HEK293 (cell line): ENCODE data around the gene SGSM2.

Experiments used
- CTCF ChIA-PET: fragments of 350-600 bp; formaldehyde crosslinking; extraction: SDS; loops from one replicate; lab custom pipeline; 2021; ENCODE audit warnings: antibody characterized with exemption; lab: Yijun Ruan, JAX
- POLR2A ChIA-PET: fragments of 300-600 bp; formaldehyde crosslinking; extraction: SDS; loops from one replicate; lab custom pipeline; 2020; ENCODE audit warnings: antibody characterized with exemption, inconsistent platforms; lab: Yijun Ruan, JAX
- H3K27ac ChIP-seq: fragments of 200-500 bp; sonication (Bioruptor generic); 2 replicates; pipeline ENCODE4 v1.5.1; 2014; ENCODE audit warnings: low read depth, low read length, control low read depth, inconsistent platforms; ENCODE audit errors: extremely low read depth
- H3K36me3 ChIP-seq, 2 experiments: fragments of 200-500 bp in 1 of 2; sonication (Bioruptor generic) in 1 of 2; 1 replicate in 1 of 2; 2 replicates in 1 of 2; pipeline ENCODE4 v1.5.1; 2014 to 2017; ENCODE audit warnings: inconsistent platforms in 2 of 2, low read length in 2 of 2; ENCODE audit not compliant: control insufficient read depth in 2 of 2, insufficient read depth in 1 of 2
- H3K4me1 ChIP-seq: fragments of 200-500 bp; sonication (Bioruptor generic); 2 replicates; pipeline ENCODE4 v1.5.1; 2014; ENCODE audit warnings: mild to moderate bottlenecking, low read length, inconsistent platforms; ENCODE audit not compliant: control insufficient read depth, insufficient read depth
- H3K4me3 ChIP-seq: 2 replicates; pipeline ENCODE4 v1.5.1; 2011; ENCODE audit warnings: low read depth, mild to moderate bottlenecking, control low read depth, low read length, moderate library complexity
- H3K9me3 ChIP-seq: fragments of 200-500 bp; sonication (Bioruptor generic); 2 replicates; pipeline ENCODE4 v1.5.1; 2014; ENCODE audit warnings: low read depth, low read length, inconsistent platforms; ENCODE audit not compliant: control insufficient read depth, insufficient read depth
- GLIS1 ChIP-seq: fragments of 450-650 bp; formaldehyde crosslinking; IDR thresholded peaks from 2 replicates; pipeline ENCODE4 v1.5.1; 2016; ENCODE audit warnings: missing biosample characterization, missing genetic modification characterization
- HOXC10 ChIP-seq: sonication (generic); formaldehyde crosslinking; IDR thresholded peaks from 2 replicates; pipeline ENCODE4 v1.8.1; 2023; ENCODE audit warnings: mild to moderate bottlenecking, missing genetic modification reagents
- IKZF3 ChIP-seq: fragments of 450-650 bp; IDR thresholded peaks from 2 replicates; pipeline ENCODE4 v1.5.0; 2018; ENCODE audit warnings: missing biosample characterization, mild to moderate bottlenecking, missing genetic modification characterization, moderate library complexity
- KLF1 ChIP-seq: fragments of 450-650 bp; formaldehyde crosslinking; IDR thresholded peaks from 2 replicates; pipeline ENCODE4 v1.5.1; 2016; ENCODE audit warnings: missing biosample characterization, missing genetic modification characterization
- KLF8 ChIP-seq: fragments of 450-650 bp; formaldehyde crosslinking; IDR thresholded peaks from 2 replicates; pipeline ENCODE4 v1.5.1; 2016; ENCODE audit warnings: missing biosample characterization, missing genetic modification characterization
- OSR2 ChIP-seq: fragments of 450-650 bp; formaldehyde crosslinking; IDR thresholded peaks from 2 replicates; pipeline ENCODE4 v1.5.1; 2016; ENCODE audit warnings: missing biosample characterization, missing genetic modification characterization
- PATZ1 ChIP-seq: fragments of 450-650 bp; formaldehyde crosslinking; IDR thresholded peaks from 2 replicates; pipeline ENCODE4 v1.5.1; 2016; ENCODE audit warnings: missing biosample characterization, missing genetic modification characterization
- PRDM1 ChIP-seq: fragments of 450-650 bp; formaldehyde crosslinking; IDR thresholded peaks from 2 replicates; pipeline ENCODE4; 2016; ENCODE audit warnings: missing biosample characterization, missing genetic modification characterization
- PRDM10 ChIP-seq: fragments of 450-650 bp; formaldehyde crosslinking; IDR thresholded peaks from 2 replicates; pipeline ENCODE4 v1.5.1; 2016; ENCODE audit warnings: missing biosample characterization, missing genetic modification characterization
- SP2 ChIP-seq: fragments of 450-650 bp; formaldehyde crosslinking; IDR thresholded peaks from 2 replicates; pipeline ENCODE4 v1.5.1; 2016; ENCODE audit warnings: missing biosample characterization, missing genetic modification characterization
- ZBTB44 ChIP-seq: fragments of 450-650 bp; IDR thresholded peaks from 2 replicates; pipeline ENCODE4 v1.5.1; 2018; ENCODE audit warnings: missing biosample characterization, mild to moderate bottlenecking, missing genetic modification characterization
- ZFP41 ChIP-seq: fragments of 450-650 bp; formaldehyde crosslinking; IDR thresholded peaks from 2 replicates; pipeline ENCODE4 v1.5.1; 2016; ENCODE audit warnings: missing biosample characterization, missing genetic modification characterization, borderline replicate concordance
- ZFP69B ChIP-seq: fragments of 450-650 bp; formaldehyde crosslinking; IDR thresholded peaks from 2 replicates; pipeline ENCODE4 v1.5.1; 2016; ENCODE audit warnings: missing biosample characterization, missing genetic modification characterization
- ZIC2 ChIP-seq: fragments of 450-650 bp; formaldehyde crosslinking; IDR thresholded peaks from 2 replicates; pipeline ENCODE4 v1.5.1; 2016; ENCODE audit warnings: missing biosample characterization, missing genetic modification characterization
- ZNF26 ChIP-seq: fragments of 450-650 bp; formaldehyde crosslinking; IDR thresholded peaks from 2 replicates; pipeline ENCODE4 v1.5.1; 2016; ENCODE audit warnings: missing biosample characterization, missing genetic modification characterization
- ZNF292 ChIP-seq: fragments of 450-650 bp; formaldehyde crosslinking; IDR thresholded peaks from 2 replicates; pipeline ENCODE4 v1.5.1; 2016; ENCODE audit warnings: low read depth, missing biosample characterization, missing genetic modification characterization, borderline replicate concordance
- ZNF311 ChIP-seq: fragments of 450-650 bp; formaldehyde crosslinking; IDR thresholded peaks from 2 replicates; pipeline ENCODE4 v1.5.1; 2017; ENCODE audit warnings: missing biosample characterization, missing genetic modification characterization, borderline replicate concordance
- ZNF324 ChIP-seq: fragments of 450-650 bp; formaldehyde crosslinking; IDR thresholded peaks from 2 replicates; pipeline ENCODE4 v1.5.1; 2016; ENCODE audit warnings: missing biosample characterization, missing genetic modification characterization
- ZNF341 ChIP-seq: fragments of 450-650 bp; formaldehyde crosslinking; IDR thresholded peaks from 2 replicates; pipeline ENCODE4; 2016; ENCODE audit warnings: low read depth, missing biosample characterization, missing genetic modification characterization
- ZNF416 ChIP-seq: fragments of 450-650 bp; formaldehyde crosslinking; IDR thresholded peaks from 2 replicates; pipeline ENCODE4 v1.5.1; 2016; ENCODE audit warnings: missing biosample characterization, missing genetic modification characterization
- ZNF473 ChIP-seq: fragments of 450-650 bp; formaldehyde crosslinking; IDR thresholded peaks from 2 replicates; pipeline ENCODE4 v1.5.1; 2017; ENCODE audit warnings: missing biosample characterization, missing genetic modification characterization
- ZNF560 ChIP-seq: fragments of 450-650 bp; formaldehyde crosslinking; IDR thresholded peaks from 2 replicates; pipeline ENCODE4 v1.5.1; 2017; ENCODE audit warnings: missing biosample characterization, missing genetic modification characterization, borderline replicate concordance
- ZNF561 ChIP-seq: fragments of 450-650 bp; IDR thresholded peaks from 2 replicates; pipeline ENCODE4 v1.5.1; 2018; ENCODE audit warnings: missing biosample characterization, missing genetic modification characterization, borderline replicate concordance
- ZNF600 ChIP-seq: fragments of 450-650 bp; formaldehyde crosslinking; IDR thresholded peaks from 2 replicates; pipeline ENCODE4 v1.5.1; 2016; ENCODE audit warnings: missing biosample characterization, missing genetic modification characterization
- ZNF777 ChIP-seq: fragments of 450-650 bp; formaldehyde crosslinking; IDR thresholded peaks from 2 replicates; pipeline ENCODE4 v1.5.1; 2017; ENCODE audit warnings: missing biosample characterization, missing genetic modification characterization, borderline replicate concordance

SGSM2 gene

GRCh38 chr17:2346475-2346874, 9.2 kb downstream of the SGSM2 start:
- ChIA-PET POLR2A (interaction anchor here (0.7 to 3.8 kb wide), 3 partner anchors 9 to 576 kb away, joined by 5 to 49 read pairs (median 7); partner anchors contain the start of genes SGSM2, SMG6, SRR and TSR1), CTCF (interaction anchor here (0.6 to 0.8 kb wide), 3 partner anchors 12 to 75 kb away, joined by 3 to 4 read pairs (median 3); no protein-coding TSS in a partner anchor)
- Histone ChIP-seq H3K4me3 (no peak overlapping the region), H3K27ac (0 out of 2 replicates have a peak overlapping the region, but pooled peaks have one; percentile 19), H3K4me1 (peaks cover 12% of the 10 kb centered on the region), H3K9me3 (no peaks in the 10 kb centered on the region), H3K36me3 (peaks cover 0 to 22% of the 10 kb centered on the region in 2 experiments; a peak in 2 of 3 replicates)
- TF ChIP-seq ZNF311 (tag by site-specific recombination) (no peak), HOXC10 (CRISPR knock-in tag) (no peak), ZNF26 (tag by site-specific recombination) (no peak), ZNF292 (tag by site-specific recombination) (no peak), ZNF473 (no peak), ZNF416 (no peak), ZNF324 (no peak)

- Histone ChIP-seq H3K4me3 (no peak overlapping the region), H3K27ac (peak overlapping the region; percentile 48; the same call in 1 of the 2 replicates), H3K4me1 (peaks cover 12% of the 10 kb centered on the region), H3K9me3 (no peaks in the 10 kb centered on the region), H3K36me3 (peaks cover 0 to 17% of the 10 kb centered on the region in 2 experiments; a peak in 2 of 3 replicates)
- POLR2A ChIA-PET = interaction anchor here (2.3 to 3.8 kb wide), 3 partner anchors 11 to 45 kb away, joined by 10 to 49 read pairs (median 11); partner anchors contain the start of genes SGSM2, SMG6, SRR and TSR1
- CTCF ChIA-PET = interaction anchor here (0.6 to 1.4 kb wide), 9 partner anchors 8 to 103 kb away, joined by 3 to 8 read pairs (median 4); partner anchors contain the start of gene TSR1
- TF ChIP-seq KLF8 (tag by site-specific recombination) (0 out of 2 replicates have a peak, but pooled peaks have one; percentile 34), ZNF341 (tag by site-specific recombination) (peak; percentile 83), ZFP69B (tag by site-specific recombination) (0 out of 2 replicates have a peak, but pooled peaks have one; percentile 40), ZIC2 (peak; percentile 92), PATZ1 (tag by site-specific recombination) (peak; percentile 79), SP2 (tag by site-specific recombination) (peak; percentile 52), ZNF561 (tag by site-specific recombination) (no peak), ZNF600 (tag by site-specific recombination) (peak; percentile 92), OSR2 (tag by site-specific recombination) (peak; percentile 72), IKZF3 (tag by site-specific recombination) (peak; percentile 77), ZBTB44 (tag by site-specific recombination) (no peak), ZNF560 (tag by site-specific recombination) (no peak), KLF1 (peak; percentile 56; the same call in 1 of the 2 replicates), GLIS1 (peak; percentile 95), ZNF416 (no peak), PRDM10 (tag by site-specific recombination) (peak; percentile 47; the same call in 1 of the 2 replicates), ZFP41 (tag by site-specific recombination) (no peak), PRDM1 (tag by site-specific recombination) (peak; percentile 81), ZNF777 (tag by site-specific recombination) (no peak)
Observed at GRCh38 chr17:2347805-2348685, 10.7 kb downstream of the SGSM2 start.
